ENCODE data around the gene PDE4D. TPM values are rescaled to one million over a fixed set of nuclear protein-coding genes. Genes with fewer than 3 reads are reported as not detected.

PDE4D gene
- total RNA-seq, 2 experiments from 2014 or later = 164 to 175 TPM

DNA sequence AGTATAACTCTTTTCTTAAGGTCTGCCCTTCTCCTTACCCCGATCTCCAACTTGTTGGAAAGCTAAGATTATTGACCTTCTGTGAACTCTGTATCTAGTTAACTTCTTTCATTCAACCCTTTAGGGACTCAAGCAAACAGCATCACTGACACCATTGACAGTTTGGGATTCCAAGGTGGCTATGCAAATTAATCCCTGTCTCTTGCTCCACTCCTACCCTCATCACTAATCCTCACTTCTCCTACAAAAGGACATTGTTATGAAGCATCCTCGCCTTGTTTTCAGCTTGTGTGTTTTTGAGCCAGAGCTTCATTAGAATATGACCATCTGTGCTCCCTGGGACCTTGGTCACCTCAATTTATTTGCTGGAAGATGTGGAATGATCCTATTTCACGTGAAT is 337.9 kb downstream of the PDE4D start:
- ATAC-seq (ENCODE audit: poor library complexity) (no peak), DNase-seq (no peak)
- H3K36me3 ChIP-seq (ENCODE audit: insufficient read depth, low read length) = no peaks in the 10 kb centered on the region
- H3K27me3 ChIP-seq (ENCODE audit: control insufficient read depth in 1 of 2, insufficient read depth in 2 of 2, low read length in 2 of 2) = no peaks in the 10 kb centered on the region
- POLR2A ChIA-PET = no interaction called here
- Mint-ChIP-seq H3K4me1 (ENCODE audit: low read depth) (no peaks in the 10 kb centered on the region), H3K9me3 (no peaks in the 10 kb centered on the region), H3K36me3 (ENCODE audit: low read depth) (no peaks in the 10 kb centered on the region), H3K4me3 (no peak overlapping the region), H3K27me3 (no peaks in the 10 kb centered on the region), H3K27ac (no peak overlapping the region)
- no peak overlapping the region for H3K4me3 ChIP-seq (ENCODE audit: low read length)
- intact Hi-C loops (cut with DNase I, micrococcal nuclease) = no loop called here
- CTCF ChIA-PET = no interaction called here
- no peaks in the 10 kb centered on the region for H3K4me1 ChIP-seq (ENCODE audit: insufficient read depth, low read length)
- no peak overlapping the region for H3K27ac ChIP-seq (ENCODE audit: low read depth in 1 of 2, low read length in 2 of 2)
- TF ChIP-seq, protein P1, sequence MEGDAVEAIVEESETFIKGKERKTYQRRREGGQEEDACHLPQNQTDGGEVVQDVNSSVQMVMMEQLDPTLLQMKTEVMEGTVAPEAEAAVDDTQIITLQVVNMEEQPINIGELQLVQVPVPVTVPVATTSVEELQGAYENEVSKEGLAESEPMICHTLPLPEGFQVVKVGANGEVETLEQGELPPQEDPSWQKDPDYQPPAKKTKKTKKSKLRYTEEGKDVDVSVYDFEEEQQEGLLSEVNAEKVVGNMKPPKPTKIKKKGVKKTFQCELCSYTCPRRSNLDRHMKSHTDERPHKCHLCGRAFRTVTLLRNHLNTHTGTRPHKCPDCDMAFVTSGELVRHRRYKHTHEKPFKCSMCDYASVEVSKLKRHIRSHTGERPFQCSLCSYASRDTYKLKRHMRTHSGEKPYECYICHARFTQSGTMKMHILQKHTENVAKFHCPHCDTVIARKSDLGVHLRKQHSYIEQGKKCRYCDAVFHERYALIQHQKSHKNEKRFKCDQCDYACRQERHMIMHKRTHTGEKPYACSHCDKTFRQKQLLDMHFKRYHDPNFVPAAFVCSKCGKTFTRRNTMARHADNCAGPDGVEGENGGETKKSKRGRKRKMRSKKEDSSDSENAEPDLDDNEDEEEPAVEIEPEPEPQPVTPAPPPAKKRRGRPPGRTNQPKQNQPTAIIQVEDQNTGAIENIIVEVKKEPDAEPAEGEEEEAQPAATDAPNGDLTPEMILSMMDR (IDR thresholded peaks at IDR 0.05) = no peak
- no peaks in the 10 kb centered on the region for H3K9me3 ChIP-seq (ENCODE audit: control insufficient read depth in 1 of 2, insufficient read depth in 1 of 2, low read length in 2 of 2)

DNA sequence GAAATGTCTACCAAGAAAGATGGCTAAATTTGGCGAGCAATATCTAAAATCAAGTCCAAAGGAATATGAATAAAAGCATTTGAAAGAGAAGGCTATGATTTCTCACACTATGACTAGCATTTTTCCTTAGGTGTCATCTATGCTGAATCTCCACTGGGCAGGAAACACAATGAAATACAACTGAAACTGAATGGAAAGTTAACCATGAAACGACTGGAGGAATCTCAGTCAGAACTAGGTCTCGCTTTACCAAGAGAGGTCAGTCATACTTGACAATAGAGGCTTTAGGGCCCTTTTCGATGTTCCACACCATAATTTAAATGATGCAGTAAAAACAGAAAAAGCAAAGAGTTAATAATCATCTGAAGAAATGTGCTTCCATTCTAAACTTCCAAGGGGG is 339.0 kb downstream of the PDE4D start:
- TF ChIP-seq, protein P1 (IDR thresholded peaks at IDR 0.05) = no peak
- H3K27ac ChIP-seq (ENCODE audit: low read depth in 1 of 2, low read length in 2 of 2) = no peak overlapping the region
- no peaks in the 10 kb centered on the region for H3K36me3 Mint-ChIP-seq (ENCODE audit: low read depth)
- H3K4me1 Mint-ChIP-seq (ENCODE audit: low read depth) = no peaks in the 10 kb centered on the region
- H3K9me3 ChIP-seq (ENCODE audit: control insufficient read depth in 1 of 2, insufficient read depth in 1 of 2, low read length in 2 of 2) = no peaks in the 10 kb centered on the region
- no peaks in the 10 kb centered on the region for H3K4me1 ChIP-seq (ENCODE audit: insufficient read depth, low read length)
- H3K4me3 ChIP-seq (ENCODE audit: low read length) = no peak overlapping the region
- ChIA-PET POLR2A (no interaction called here), CTCF (no interaction called here)
- DNase-seq (no peak), ATAC-seq (ENCODE audit: poor library complexity) (no peak)
- no peak overlapping the region for H3K4me3 Mint-ChIP-seq
- H3K27ac Mint-ChIP-seq = no peak overlapping the region
- no peaks in the 10 kb centered on the region for H3K36me3 ChIP-seq (ENCODE audit: insufficient read depth, low read length)
- no peaks in the 10 kb centered on the region for H3K9me3 Mint-ChIP-seq
- no peaks in the 10 kb centered on the region for H3K27me3 ChIP-seq (ENCODE audit: control insufficient read depth in 1 of 2, insufficient read depth in 2 of 2, low read length in 2 of 2)
- no peaks in the 10 kb centered on the region for H3K27me3 Mint-ChIP-seq
- intact Hi-C loops (cut with DNase I, micrococcal nuclease) = no loop called here

DNA sequence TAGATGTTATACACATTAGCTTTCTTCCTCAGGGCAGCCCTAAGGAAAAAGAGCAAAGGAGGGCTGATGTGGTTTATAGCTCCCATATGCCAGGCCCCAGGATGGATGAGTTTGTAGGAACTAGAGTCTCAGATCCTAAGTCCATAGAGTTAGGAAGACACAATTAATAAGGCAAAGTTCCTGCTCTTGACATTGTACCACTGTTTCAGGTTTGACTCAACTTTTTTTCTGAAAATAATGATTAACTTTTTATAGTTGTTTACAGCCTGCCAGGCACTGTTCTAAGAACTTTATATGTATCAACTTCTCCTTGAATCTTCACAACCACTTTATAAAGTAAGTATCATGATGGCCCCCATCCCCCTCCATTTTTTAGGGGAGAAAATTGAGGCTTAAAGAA is 339.5 kb downstream of the PDE4D start:
- no peaks in the 10 kb centered on the region for H3K36me3 Mint-ChIP-seq (ENCODE audit: low read depth)
- H3K4me1 Mint-ChIP-seq (ENCODE audit: low read depth) = no peaks in the 10 kb centered on the region
- H3K9me3 Mint-ChIP-seq = no peaks in the 10 kb centered on the region
- H3K9me3 ChIP-seq (ENCODE audit: control insufficient read depth in 1 of 2, insufficient read depth in 1 of 2, low read length in 2 of 2) = no peaks in the 10 kb centered on the region
- TF ChIP-seq, protein P1 (IDR thresholded peaks at IDR 0.05) = no peak
- no peak for ATAC-seq (ENCODE audit: poor library complexity)
- no peaks in the 10 kb centered on the region for H3K27me3 Mint-ChIP-seq
- intact Hi-C loops (cut with DNase I, micrococcal nuclease) = no loop called here
- DNase-seq = no peak
- no peaks in the 10 kb centered on the region for H3K4me1 ChIP-seq (ENCODE audit: insufficient read depth, low read length)
- H3K4me3 Mint-ChIP-seq = no peak overlapping the region
- H3K27ac Mint-ChIP-seq = no peak overlapping the region
- H3K36me3 ChIP-seq (ENCODE audit: insufficient read depth, low read length) = no peaks in the 10 kb centered on the region
- H3K27ac ChIP-seq (ENCODE audit: low read depth in 1 of 2, low read length in 2 of 2) = no peak overlapping the region
- ChIA-PET POLR2A (no interaction called here), CTCF (no interaction called here)
- H3K27me3 ChIP-seq (ENCODE audit: control insufficient read depth in 1 of 2, insufficient read depth in 2 of 2, low read length in 2 of 2) = no peaks in the 10 kb centered on the region
- H3K4me3 ChIP-seq (ENCODE audit: low read length) = no peak overlapping the region
